Endometrial microvascular endothelial cells (primary cell): Measurements from ENCODE around the gene ZNRF2. TPM values are rescaled to one million over a fixed set of nuclear protein-coding genes. Genes with fewer than 3 reads are reported as not detected.

Source experiments
- total RNA-seq: library from RNA; depleted of rRNA; stranded (reverse); fragments of >200 nt; gene quantifications from one replicate; pipeline ENCODE4 v1.2.3, GENCODE V29; 2015; ENCODE audit errors: inconsistent ontology term

The ZNRF2 gene
- total RNA-seq, 1 donor from 2014 or later: 7.4 TPM

Other genes with a start within 250 kb of the ZNRF2 start
- 22.1 TPM for gene MTURN, start 149.6 kb upstream of the ZNRF2 start, total RNA-seq
- gene NOD1, start 194.2 kb downstream of the ZNRF2 start, total RNA-seq: 14.1 TPM
- 48.0 TPM for gene GGCT, start 220.2 kb downstream of the ZNRF2 start, total RNA-seq